GM19239 (cell line): ENCODE results near the gene PRR5L.
A peak's percentile ranks its signal among the peaks of the same experiment; 100 is the strongest.
"Not testable (repeated sequence)": the region's sequence is repeated elsewhere in the genome, so short reads cannot be mapped to it uniquely, and the experiment has no call there.

Source experiments
- DNase-seq: peaks from one replicate; pipeline ENCODE4 v3.0.0; 2011; ENCODE audit warnings: low spot score; ENCODE audit not compliant: insufficient read length
- FAIRE-seq: peaks from 2 replicates; lab custom pipeline; 2011; peaks lifted over from hg19 to GRCh38; lab: Jason Lieb, UNC

The PRR5L gene

GRCh38 chr11:36475192-36475591 lies 179.1 kb downstream of the PRR5L start:
- FAIRE-seq, result no peak

GRCh38 chr11:36478700-36479329 lies 182.7 kb downstream of the PRR5L start:
- no peak for DNase-seq
- FAIRE-seq, result no peak

More at GRCh38 chr11:36475192-36475591, 179.1 kb downstream of the PRR5L start:
- no peak for DNase-seq

GRCh38 chr11:36480833-36481232 lies 184.7 kb downstream of the PRR5L start:
- no peak for FAIRE-seq

GRCh38 chr11:36483042-36483441 lies 187.0 kb downstream of the PRR5L start:
- not testable (repeated sequence) for FAIRE-seq, DNase-seq

More at GRCh38 chr11:36480833-36481232, 184.7 kb downstream of the PRR5L start:
- no peak for DNase-seq

- DNase-seq (no peak), FAIRE-seq (no peak)
These were observed 189.4 kb downstream of the PRR5L start for GRCh38 chr11:36485298-36486002.

GRCh38 chr11:36487619-36488018 lies 191.5 kb downstream of the PRR5L start:
- peak; percentile 72 for FAIRE-seq
- no peak for DNase-seq

- FAIRE-seq, result no peak
- DNase-seq, result no peak
These were observed 192.0 kb downstream of the PRR5L start for GRCh38 chr11:36488096-36488495.

- DNase-seq (no peak), FAIRE-seq (no peak)
These were observed 194.1 kb downstream of the PRR5L start for GRCh38 chr11:36490026-36490806.

- no peak for DNase-seq
- FAIRE-seq, result peak; percentile 92
These were observed 196.7 kb downstream of the PRR5L start for GRCh38 chr11:36492724-36493304.

- DNase-seq, result no peak
- FAIRE-seq, result no peak
These were observed 197.2 kb downstream of the PRR5L start for GRCh38 chr11:36493332-36493731.

GRCh38 chr11:36498721-36499120 lies 202.6 kb downstream of the PRR5L start:
- FAIRE-seq, result no peak
- no peak for DNase-seq

- DNase-seq (no peak), FAIRE-seq (no peak)
These were observed 203.2 kb downstream of the PRR5L start for GRCh38 chr11:36499315-36499714.

- peak; percentile 59 for FAIRE-seq
- DNase-seq, result no peak
These were observed 204.2 kb downstream of the PRR5L start for GRCh38 chr11:36500315-36500721.

- DNase-seq, result no peak
- FAIRE-seq, result no peak
These were observed 205.1 kb downstream of the PRR5L start for GRCh38 chr11:36501236-36501635.

- FAIRE-seq (no peak), DNase-seq (no peak)
These were observed 211.9 kb downstream of the PRR5L start for GRCh38 chr11:36507824-36508489.

- DNase-seq, result no peak
- no peak for FAIRE-seq
These were observed 212.7 kb downstream of the PRR5L start for GRCh38 chr11:36508743-36509142.

- peak; percentile 49 for FAIRE-seq
- DNase-seq, result no peak
These were observed 213.1 kb downstream of the PRR5L start for GRCh38 chr11:36509201-36509639.

GRCh38 chr11:36509694-36510593 lies 213.9 kb downstream of the PRR5L start, which contains the start of gene TRAF6:
TRAF6 (minus strand) TSS chr11:36510272; CDS start chr11:36501515, 8,757 bp downstream.
- peak; percentile 66 for FAIRE-seq
- peak; percentile 89 for DNase-seq

- no peak for FAIRE-seq
- DNase-seq, result no peak
These were observed 214.5 kb downstream of the PRR5L start for GRCh38 chr11:36510594-36510942.
